Upper lobe of left lung (tissue), 6 donors: ENCODE results near the gene BRD1. TPM values are rescaled to one million over a fixed set of nuclear protein-coding genes. Genes with fewer than 3 reads are reported as not detected.
A peak's percentile ranks its signal among the peaks of the same experiment; 100 is the strongest.

ENCODE experiments used
- ATAC-seq, 2 donors: fragments of 200-7000 bp; cut with Tn5 transposase; one replicate each; pipeline ENCODE4 v1.9.1; 2022; ENCODE audit warnings: mild to moderate bottlenecking in 2 of 2, moderate library complexity in 2 of 2; ENCODE audit not compliant: low FRiP score in 2 of 2
- DNase-seq, 2 donors: peaks; one replicate each; pipeline ENCODE4 v3.0.0-alpha.2; 2019 to 2020
- H3K27ac ChIP-seq, 4 donors: fragments of 200-600 bp; sonication (generic); one replicate each; pipeline ENCODE4 v1.5.1; 2016 to 2019
- H3K27me3 ChIP-seq, 4 donors: fragments of 200-600 bp; sonication (generic); one replicate each; pipeline ENCODE4 v1.5.1; 2017 to 2019
- H3K36me3 ChIP-seq, 4 donors: fragments of 200-600 bp; sonication (generic); one replicate each; pipeline ENCODE4 v1.5.1; 2016 to 2019
- H3K4me1 ChIP-seq, 4 donors: fragments of 200-600 bp; sonication (generic); one replicate each; pipeline ENCODE4 v1.5.1; 2018 to 2019
- H3K4me3 ChIP-seq, 4 donors: fragments of 200-600 bp; sonication (generic); one replicate each; pipeline ENCODE4 v1.5.1; 2017 to 2019; ENCODE audit warnings: mild to moderate bottlenecking in 2 of 4, moderate library complexity in 1 of 4
- H3K9me3 ChIP-seq, 4 donors: fragments of 200-600 bp; sonication (generic); one replicate each; pipeline ENCODE4 v1.5.1; 2018 to 2019
- CTCF ChIP-seq, 6 experiments: fragments of 450-650 bp in 4 of 6; fragments of 200-600 bp in 2 of 6; sonication (generic) in 2 of 6; IDR thresholded peaks; one replicate each; pipeline ENCODE4 v1.5.1; 2016 to 2019; ENCODE audit warnings: antibody characterized with exemption in 6 of 6
- EP300 ChIP-seq, 4 donors: sonication (generic); formaldehyde crosslinking; IDR thresholded peaks; one replicate each; pipeline ENCODE4 v1.5.1; 2017; ENCODE audit warnings: antibody characterized with exemption in 4 of 4, control low read depth in 2 of 4
- POLR2A ChIP-seq, 4 donors: fragments of 450-650 bp; IDR thresholded peaks; one replicate each; pipeline ENCODE4 v1.5.1; 2016 to 2017; ENCODE audit warnings: antibody characterized with exemption in 4 of 4, mild to moderate bottlenecking in 2 of 4
- POLR2AphosphoS5 ChIP-seq, 2 donors: sonication (generic); formaldehyde crosslinking; IDR thresholded peaks; one replicate each; pipeline ENCODE4 v1.5.1; 2017; ENCODE audit warnings: antibody characterized with exemption in 2 of 2
- WGBS, 2 donors: methylation state at CpG; one replicate each; pipeline ENCODE4 v1.1.5; 2017 to 2018; 5-methylcytosine and 5-hydroxymethylcytosine counted together
- total RNA-seq, 6 donors: library from RNA; depleted of rRNA in 4 of 6; stranded (reverse); fragments of >200 nt in 4 of 6; gene quantifications; one replicate each; pipeline versions ENCODE4 v1.1.0 to v1.2.1, GENCODE V29; 2016 to 2021
- donor health status: DM: no; HTN: no; CAD: no; lungs with moderate emphysema.
- donor health status: DM: no; HTN: yes; CAD: no; lungs with severe emphysema.

The BRD1 gene
- total RNA-seq, 6 donors from 2014 or later: 38.9 to 141 (median 43.0) TPM

GRCh38 chr22:49726701-49727101, 101.0 kb downstream of the BRD1 start:
- H3K36me3 ChIP-seq: no peaks in the 10 kb centered on the region
- DNase-seq (peak; percentile 7 to 62), ATAC-seq (no peak)
- H3K4me3 ChIP-seq: no peak overlapping the region
- no peak for TF ChIP-seq EP300 (IDR thresholded peaks at IDR 0.05)
- TF ChIP-seq POLR2A (IDR thresholded peaks at IDR 0.05): no peak
- TF ChIP-seq CTCF (IDR thresholded peaks at IDR 0.05): no peak
- TF ChIP-seq POLR2AphosphoS5 (IDR thresholded peaks at IDR 0.05): no peak
- 69 to 84% methylated on average over 7 to 15 of the region's 17 CpGs for WGBS, 2 donors
- H3K27me3 ChIP-seq: peaks cover 0 to 12% (median 5%) of the 10 kb centered on the region in 4 donors
- H3K4me1 ChIP-seq: peaks cover 5 to 16% (median 9%) of the 10 kb centered on the region in 4 donors
- no peaks in the 10 kb centered on the region for H3K9me3 ChIP-seq
- H3K27ac ChIP-seq: no peak overlapping the region

- ATAC-seq: no peak
- TF ChIP-seq POLR2A (IDR thresholded peaks at IDR 0.05) (no peak), EP300 (IDR thresholded peaks at IDR 0.05) (no peak), CTCF (IDR thresholded peaks at IDR 0.05) (no peak), POLR2AphosphoS5 (IDR thresholded peaks at IDR 0.05) (no peak)
- H3K27me3 ChIP-seq: peaks cover 0 to 12% (median 5%) of the 10 kb centered on the region in 4 donors
- no peak overlapping the region for H3K27ac ChIP-seq
- no peaks in the 10 kb centered on the region for H3K9me3 ChIP-seq
- H3K4me1 ChIP-seq: peaks cover 5 to 16% (median 9%) of the 10 kb centered on the region in 4 donors
- H3K36me3 ChIP-seq: no peaks in the 10 kb centered on the region
- no peak overlapping the region for H3K4me3 ChIP-seq
- DNase-seq: peak in 1 of 2 donors; percentile 18
- 80 to 87% methylated on average over 10 of the region's 10 CpGs for WGBS, 2 donors
Observed at GRCh38 chr22:49726022-49726681, 101.5 kb downstream of the BRD1 start.

- peak in 1 of 2 donors; percentile 75 for DNase-seq
- no peak overlapping the region for H3K27ac ChIP-seq
- no peak for ATAC-seq
- no peaks in the 10 kb centered on the region for H3K36me3 ChIP-seq
- H3K4me3 ChIP-seq: no peak overlapping the region
- H3K9me3 ChIP-seq: no peaks in the 10 kb centered on the region
- H3K27me3 ChIP-seq: peaks cover 0 to 12% (median 5%) of the 10 kb centered on the region in 4 donors
- TF ChIP-seq POLR2AphosphoS5 (IDR thresholded peaks at IDR 0.05) (no peak), EP300 (IDR thresholded peaks at IDR 0.05) (no peak), POLR2A (IDR thresholded peaks at IDR 0.05) (no peak), CTCF (IDR thresholded peaks at IDR 0.05) (no peak)
- peaks cover 5 to 16% (median 9%) of the 10 kb centered on the region in 4 donors for H3K4me1 ChIP-seq
- 84 to 88% methylated on average over 5 to 19 of the region's 19 CpGs for WGBS, 2 donors
Observed at GRCh38 chr22:49725516-49725915, 102.2 kb downstream of the BRD1 start.

- Histone ChIP-seq H3K4me1 (peaks cover 5 to 16% (median 9%) of the 10 kb centered on the region in 4 donors), H3K27ac (peak overlapping the region in 1 of 4 donors; percentile 44), H3K4me3 (peak overlapping the region; percentile 20 to 53 (median 41)), H3K36me3 (no peaks in the 10 kb centered on the region), H3K9me3 (no peaks in the 10 kb centered on the region), H3K27me3 (peaks cover 0 to 12% (median 5%) of the 10 kb centered on the region in 4 donors)
- 22 to 25% methylated on average over 26 to 30 of the region's 41 CpGs for WGBS, 2 donors
- peak; percentile 70 to 86 (median 78) for TF ChIP-seq CTCF (IDR thresholded peaks at IDR 0.05)
- no peak for TF ChIP-seq POLR2AphosphoS5 (IDR thresholded peaks at IDR 0.05)
- no peak for TF ChIP-seq EP300 (IDR thresholded peaks at IDR 0.05)
- TF ChIP-seq POLR2A (IDR thresholded peaks at IDR 0.05): no peak
- DNase-seq (peak; percentile 34 to 91), ATAC-seq (peak; percentile 67 to 81)
Observed at GRCh38 chr22:49724893-49725489, 102.7 kb downstream of the BRD1 start.
